Activated CD8-positive, alpha-beta memory T cell treated with anti-CD3 and anti-CD28 coated beads, Interleukin-2, amount 50 U/mL, for 48 hours (primary cell): Measurements from ENCODE around the gene SMYD3.
"Not testable (repeated sequence)": the region's sequence is repeated elsewhere in the genome, so short reads cannot be mapped to it uniquely, and the experiment has no call there.

ENCODE experiments used
- DNase-seq: peaks from one replicate; pipeline ENCODE4 v3.0.0-alpha.2; 2020

SMYD3 gene

DNA sequence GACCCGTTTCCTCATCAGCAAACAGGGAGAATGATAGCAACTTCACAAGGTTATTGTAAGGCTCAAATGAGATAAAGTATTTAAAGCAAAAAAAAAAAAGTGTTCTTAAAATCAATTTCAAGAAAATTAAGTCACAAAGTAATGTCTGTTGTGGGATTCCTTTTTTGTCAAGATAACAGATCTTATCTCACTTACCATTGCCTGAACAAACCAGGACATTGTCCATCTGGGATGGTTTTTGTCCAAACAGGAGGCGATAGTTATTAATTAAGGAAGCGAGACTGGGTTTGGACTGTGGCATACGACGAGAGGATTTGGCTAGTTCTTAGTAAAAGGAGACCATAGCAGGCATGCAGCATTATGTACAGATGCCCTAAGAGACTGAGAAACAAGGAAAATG, 458.4 kb downstream of the SMYD3 start:
- no peak for DNase-seq

DNA sequence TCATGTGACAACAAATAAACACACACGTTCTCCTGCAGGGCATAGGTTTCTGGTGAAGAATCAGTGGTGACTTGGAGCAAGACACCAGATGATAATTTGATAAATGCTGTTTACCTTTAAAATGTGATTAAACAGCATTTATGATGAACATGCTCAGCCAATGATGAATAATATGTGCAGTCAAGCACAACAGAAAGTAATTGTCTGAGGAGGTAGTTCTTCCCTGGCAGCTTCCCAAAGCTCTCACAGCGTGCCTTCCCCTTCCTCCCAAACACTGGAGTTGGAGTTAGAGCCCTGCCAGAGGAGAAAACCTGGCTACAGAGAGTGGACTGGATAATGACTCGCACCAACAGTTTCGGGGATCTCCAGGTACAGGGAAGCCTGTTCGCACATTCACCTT, 463.5 kb downstream of the SMYD3 start:
- no peak for DNase-seq

DNA sequence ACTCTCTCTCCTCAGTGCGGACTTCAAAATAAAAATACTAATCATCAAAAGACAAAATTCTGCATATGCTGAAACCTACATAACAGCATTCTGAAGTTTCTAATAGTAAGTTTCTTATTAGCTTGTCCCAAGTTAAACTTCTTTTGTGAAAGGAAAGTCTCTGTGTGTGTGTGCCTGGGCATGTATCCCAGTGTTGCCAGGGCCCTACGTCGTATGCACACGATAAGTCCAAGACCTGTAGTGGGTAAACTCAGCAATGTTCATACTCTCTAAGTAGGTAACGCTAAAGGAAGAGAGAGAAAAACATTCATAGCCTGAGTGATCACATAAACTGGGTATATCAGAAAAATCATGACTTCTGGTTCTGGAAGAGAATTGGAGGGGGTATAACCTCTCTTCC, 465.7 kb downstream of the SMYD3 start:
- DNase-seq: no peak

DNA sequence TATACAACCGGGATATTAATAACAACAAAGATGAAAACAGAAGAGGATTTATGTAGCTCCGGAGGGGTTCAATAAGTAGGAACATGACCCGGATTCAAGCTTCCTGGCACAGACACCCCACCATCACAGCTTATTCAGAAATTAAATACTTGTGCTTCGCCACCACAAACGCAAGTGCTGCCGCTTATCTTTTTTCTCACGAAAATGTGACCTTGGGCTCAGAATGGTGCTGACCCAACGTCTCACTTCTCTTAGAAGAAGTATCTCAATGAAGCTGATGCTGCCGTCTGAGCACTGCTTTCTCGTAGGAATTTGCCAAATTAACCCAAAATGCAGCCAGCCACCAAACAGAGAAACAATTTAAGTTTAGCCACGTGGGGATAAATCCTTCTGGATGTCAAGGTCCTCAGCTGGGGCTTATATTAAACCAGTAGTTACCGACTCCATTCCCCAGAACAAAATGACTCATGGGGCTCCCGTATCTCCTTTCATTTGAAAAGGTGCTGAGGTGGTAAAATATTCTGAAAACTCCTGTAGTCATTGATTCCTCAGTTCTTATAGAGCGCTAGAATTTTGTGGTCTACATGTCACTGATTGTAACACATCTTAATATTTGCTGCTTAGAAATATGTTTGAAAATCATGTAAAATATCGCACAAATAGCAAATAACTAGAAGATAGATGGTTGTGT, 466.7 kb downstream of the SMYD3 start:
- DNase-seq: no peak

DNA sequence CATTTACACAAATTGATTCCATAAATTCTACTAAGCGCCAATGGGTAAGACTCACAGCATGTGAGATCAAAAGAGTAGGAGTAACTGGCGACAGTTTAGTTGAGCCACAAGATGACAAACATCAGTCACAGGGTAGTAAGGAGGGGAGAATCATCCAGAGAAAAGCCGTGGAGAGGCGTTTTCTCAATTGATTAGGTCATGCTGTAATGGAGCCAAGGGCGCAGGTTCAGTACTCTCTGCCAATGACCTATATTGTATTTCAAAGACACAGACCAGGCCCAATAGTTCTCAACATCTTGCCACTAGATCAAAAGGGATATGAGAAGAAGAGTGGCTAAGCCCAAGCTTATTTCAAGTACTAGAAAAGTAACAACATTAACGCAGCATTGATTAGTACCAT, 467.5 kb downstream of the SMYD3 start:
- DNase-seq: no peak

DNA sequence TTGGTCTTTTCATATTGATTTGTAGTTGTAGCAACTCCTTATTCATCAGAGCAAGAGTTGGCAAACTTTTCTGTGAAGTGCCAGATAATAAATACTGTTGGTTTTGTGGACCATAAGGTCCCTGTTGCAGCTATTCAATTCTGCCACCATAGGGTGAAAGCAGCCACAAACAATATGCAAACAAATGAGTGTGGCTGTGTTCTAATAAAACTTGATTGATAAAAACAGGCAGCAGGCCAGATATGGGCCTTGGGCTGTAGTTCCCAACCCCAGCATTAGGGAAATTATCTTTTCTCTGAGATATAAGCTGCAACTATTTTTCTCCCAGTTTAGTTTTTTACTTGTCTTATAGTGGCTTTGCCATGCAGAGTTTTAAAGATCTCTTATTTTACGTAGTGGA, 469.2 kb downstream of the SMYD3 start:
- DNase-seq: no peak

GRCh38 chr1:246036175-246036574, 470.9 kb downstream of the SMYD3 start:
- no peak for DNase-seq

GRCh38 chr1:246035060-246035541, 472.0 kb downstream of the SMYD3 start:
- DNase-seq: no peak

DNA sequence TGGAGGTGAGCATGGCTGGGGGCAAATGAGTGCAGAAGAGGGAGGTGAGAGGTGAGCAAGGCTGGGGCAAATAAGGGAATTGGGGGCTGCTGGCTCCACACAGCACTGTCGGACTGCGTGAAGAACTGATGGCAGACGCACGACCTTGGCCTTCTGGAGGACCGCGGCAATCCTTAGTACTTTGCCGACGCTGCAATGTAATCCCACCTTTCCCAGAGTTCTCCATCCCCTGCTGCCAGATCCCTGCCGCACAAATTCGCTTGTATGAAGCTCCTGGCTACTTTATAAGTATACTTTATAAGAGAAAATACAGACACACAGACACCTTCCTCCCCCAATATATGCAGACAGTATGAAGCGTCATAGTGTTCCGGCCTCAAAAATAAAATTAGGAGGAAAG, 472.4 kb downstream of the SMYD3 start:
- no peak for DNase-seq

- DNase-seq: no peak
Measured at GRCh38 chr1:246032984-246033383, 474.1 kb downstream of the SMYD3 start.

DNA sequence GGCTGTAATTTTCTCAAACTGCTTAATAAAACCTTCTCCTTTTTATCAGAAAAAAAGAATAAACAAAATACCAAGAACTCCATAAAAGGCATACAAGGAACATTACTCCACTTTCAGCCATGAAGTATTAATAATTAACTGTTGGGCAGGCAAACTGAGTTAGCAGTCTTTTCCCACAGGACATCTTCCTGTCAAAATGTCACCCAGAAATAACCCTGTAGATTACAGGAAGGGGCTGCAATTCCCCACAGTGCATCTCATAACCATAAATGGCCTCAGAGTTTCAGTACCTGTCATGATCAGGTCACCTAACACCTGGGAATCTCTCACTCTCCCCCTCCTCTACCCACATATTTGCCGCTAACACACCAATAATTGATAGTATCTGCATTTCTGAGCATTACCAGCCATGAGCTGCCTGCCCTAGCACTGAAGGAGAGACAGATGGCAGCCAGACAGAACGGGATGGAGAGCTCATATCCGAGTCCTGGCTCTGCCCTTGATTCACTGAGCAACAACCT, 475.0 kb downstream of the SMYD3 start:
- no peak for DNase-seq

- no peak for DNase-seq
Measured at GRCh38 chr1:246029616-246030015, 477.5 kb downstream of the SMYD3 start.

DNA sequence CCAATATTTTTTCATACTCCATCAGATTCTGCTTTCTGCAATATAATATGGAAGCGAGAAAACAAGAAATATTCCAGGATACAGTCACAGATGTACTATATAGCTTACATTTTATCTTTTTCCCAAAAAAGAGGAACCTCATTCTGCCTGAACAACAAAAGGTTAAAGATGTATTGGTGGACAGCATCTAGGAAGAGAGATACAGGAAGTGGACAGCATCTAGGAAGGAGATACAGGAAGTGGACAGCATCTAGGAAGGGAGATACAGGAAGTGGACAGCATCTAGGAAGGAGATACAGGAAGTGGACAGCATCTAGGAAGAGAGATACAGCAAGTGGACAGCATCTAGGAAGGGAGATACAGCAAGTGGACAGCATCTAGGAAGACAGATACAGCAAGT, 483.0 kb downstream of the SMYD3 start:
- DNase-seq: not testable (repeated sequence)

DNA sequence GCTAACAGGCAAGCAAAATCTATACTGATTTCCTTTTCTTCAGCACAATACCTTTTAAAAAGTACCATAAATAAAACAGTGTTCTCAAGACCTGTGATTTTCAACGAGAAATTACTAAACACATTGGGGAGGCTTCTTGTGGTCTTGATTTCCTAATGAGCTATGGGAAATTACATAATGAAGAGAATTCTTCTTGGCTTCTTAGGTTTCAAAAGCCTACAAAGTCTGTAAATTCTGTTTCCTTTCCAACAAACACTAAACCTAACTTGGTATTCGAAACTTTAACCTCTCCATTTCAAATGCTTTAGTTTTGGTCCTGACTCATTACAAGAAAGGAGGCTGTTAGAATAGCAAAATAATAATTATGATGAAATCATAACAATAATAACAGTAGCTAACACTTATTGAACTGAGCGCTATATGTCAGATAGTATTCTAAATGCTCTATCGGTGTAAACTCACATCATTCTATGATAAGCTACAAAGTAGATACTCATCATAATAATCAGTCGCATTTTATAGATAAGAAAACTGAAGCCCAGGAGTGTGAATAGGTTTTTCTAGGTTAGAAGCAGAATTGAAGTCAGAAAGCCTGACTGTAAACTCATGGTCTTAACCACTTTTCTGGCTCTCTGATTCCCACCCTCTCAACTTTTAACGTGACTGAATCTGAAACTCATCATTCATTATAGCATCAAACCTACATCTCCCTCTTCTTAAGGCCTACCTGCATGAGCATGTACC, 486.7 kb downstream of the SMYD3 start:
- no peak for DNase-seq

GRCh38 chr1:246018146-246018545, 488.9 kb downstream of the SMYD3 start:
- no peak for DNase-seq

DNA sequence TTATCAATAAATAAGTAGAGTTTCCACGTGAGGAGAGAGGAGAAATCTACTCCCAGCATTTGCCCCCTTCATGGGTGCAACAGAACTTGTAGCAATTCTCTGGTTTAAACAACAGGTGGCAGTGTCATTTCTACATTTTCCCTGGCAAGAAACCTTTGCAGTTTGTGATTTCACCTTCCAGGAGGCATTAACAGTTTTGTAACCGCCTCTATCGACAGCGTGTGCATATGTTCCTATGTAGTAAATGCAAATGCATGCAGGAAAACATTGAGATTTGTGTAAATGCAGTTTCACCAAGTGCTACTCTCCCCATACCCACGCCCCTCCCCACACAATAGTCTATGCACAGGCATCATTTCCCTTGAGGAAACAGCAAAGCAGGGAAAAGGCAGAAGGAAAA, 494.7 kb downstream of the SMYD3 start:
- no peak for DNase-seq

DNA sequence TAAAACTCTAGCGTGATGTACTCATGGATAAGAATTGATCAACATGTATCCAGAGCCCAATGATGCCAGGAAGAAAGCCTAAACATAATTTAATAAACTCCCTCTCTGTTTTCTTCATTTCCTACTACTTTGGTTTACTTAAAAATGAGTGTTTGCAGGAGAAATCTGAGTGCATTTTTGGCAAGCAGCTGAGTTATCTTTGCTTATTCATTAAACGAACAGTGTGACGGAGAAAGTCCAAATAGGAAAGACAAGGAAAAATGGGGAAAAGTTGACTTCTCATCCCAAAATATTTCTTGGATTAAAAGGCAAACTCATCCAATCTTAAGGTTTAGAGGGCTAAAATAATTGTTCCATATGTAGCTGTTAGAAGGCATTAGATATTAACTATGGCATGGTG, 496.7 kb downstream of the SMYD3 start:
- DNase-seq: no peak

- no peak for DNase-seq
Measured at GRCh38 chr1:246008363-246008831, 498.7 kb downstream of the SMYD3 start.

DNA sequence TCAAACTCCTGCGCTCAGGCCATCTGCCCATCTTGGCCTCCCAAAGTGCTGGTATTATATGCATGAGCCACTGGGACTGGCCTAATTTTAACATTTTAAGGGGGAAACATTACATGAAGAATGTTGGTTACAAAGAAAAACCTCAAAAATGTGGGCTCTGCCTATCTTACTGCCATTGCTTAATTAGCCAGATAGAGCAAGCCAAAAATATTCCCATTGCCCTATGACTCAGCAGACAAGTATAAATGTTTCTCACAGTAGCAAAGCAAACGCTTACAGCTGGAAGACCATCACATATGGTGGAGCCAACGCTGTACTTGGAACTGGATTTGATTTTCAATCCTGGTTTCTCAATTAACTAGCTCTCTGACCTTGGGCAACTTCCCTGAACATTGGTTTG, 502.0 kb downstream of the SMYD3 start:
- no peak for DNase-seq

DNA sequence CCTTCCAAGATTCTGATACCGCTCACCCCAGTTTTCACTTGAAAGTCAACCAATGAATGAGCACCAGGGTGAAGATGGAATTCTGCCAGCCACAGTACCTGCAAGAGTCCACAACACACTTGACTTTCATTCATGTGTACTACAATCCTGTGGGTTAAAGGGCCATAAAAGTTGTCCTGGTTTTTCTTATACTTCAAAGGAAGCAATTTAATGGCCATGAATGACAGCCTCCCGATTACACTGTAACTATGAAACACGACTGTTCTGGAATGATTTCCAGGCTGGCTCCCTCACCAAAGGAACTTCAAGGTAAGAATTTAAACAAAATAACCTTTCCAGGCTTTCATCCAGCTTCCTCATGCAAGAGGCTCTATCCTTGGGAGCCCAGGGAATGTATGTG, 502.8 kb downstream of the SMYD3 start:
- no peak for DNase-seq

DNA sequence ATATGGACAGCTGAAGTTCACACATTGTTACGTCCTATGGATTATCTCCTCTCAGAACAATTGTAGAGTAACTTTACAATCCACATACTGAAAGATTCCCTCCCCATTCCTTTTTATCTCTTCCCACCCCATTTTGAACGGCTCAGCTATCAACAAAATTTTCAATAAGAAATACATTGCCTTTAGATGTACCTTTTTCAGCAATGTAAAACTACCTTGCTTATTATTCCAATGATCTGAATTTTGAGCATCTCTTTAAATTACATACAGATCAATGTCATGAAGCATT, 503.7 kb downstream of the SMYD3 start:
- DNase-seq: no peak

DNA sequence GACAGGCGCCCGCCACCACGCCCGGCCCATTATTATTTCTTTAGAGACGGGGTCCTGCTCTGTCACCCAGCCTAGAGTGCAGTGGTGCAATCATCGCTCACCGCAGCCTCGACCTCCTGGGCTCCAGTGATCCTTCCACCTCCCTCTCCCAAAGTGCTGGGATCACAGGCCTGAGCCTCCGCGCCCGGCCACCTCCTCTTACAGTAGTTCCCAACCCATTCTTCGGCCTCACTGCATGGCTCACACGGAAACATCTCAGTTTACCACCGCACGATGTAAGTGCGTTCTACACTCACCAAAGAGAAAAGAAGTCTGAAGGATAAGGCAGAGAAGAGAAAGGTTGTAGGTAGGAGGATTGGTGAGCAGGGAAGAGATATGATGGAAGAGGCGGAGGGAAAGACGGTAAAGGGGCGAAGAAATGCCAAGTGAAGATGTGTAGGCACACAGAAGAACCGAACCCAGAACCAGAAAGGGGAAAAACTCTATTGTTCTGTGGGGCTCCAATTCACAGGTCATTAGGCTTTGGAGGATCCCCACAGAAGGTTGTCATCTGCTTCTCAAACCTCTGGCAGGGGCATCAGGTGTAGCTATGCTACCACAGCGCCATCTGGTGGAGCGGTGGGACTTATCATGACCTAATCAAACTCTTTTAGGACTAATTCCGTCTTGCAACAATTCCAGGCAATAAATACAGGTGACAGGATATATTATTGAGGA, 504.2 kb downstream of the SMYD3 start:
- peak; percentile 92 for DNase-seq

DNA sequence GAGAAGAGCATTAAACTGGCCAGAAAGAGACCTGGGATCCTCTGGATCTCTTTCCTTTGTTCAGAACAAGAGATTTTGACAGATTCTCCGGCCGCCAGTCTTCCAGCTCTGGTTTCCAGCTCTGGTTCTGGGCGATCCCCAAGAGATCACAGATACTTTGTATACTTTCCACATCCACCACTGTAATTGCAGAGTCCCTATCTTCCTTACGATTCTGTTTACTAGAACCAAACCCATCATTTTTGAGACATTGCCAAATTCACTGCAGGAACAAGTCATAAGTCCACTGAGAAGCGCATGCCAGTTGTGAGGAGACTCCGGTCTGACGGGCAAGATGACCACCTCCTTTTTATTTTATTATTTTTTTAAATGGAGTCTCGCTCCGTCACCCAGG, 505.2 kb downstream of the SMYD3 start:
- DNase-seq: no peak
